ENCODE measurements around the gene ARFGAP3.
"Not testable (repeated sequence)": the region's sequence is repeated elsewhere in the genome, so short reads cannot be mapped to it uniquely, and the experiment has no call there.

ARFGAP3 gene

DNA sequence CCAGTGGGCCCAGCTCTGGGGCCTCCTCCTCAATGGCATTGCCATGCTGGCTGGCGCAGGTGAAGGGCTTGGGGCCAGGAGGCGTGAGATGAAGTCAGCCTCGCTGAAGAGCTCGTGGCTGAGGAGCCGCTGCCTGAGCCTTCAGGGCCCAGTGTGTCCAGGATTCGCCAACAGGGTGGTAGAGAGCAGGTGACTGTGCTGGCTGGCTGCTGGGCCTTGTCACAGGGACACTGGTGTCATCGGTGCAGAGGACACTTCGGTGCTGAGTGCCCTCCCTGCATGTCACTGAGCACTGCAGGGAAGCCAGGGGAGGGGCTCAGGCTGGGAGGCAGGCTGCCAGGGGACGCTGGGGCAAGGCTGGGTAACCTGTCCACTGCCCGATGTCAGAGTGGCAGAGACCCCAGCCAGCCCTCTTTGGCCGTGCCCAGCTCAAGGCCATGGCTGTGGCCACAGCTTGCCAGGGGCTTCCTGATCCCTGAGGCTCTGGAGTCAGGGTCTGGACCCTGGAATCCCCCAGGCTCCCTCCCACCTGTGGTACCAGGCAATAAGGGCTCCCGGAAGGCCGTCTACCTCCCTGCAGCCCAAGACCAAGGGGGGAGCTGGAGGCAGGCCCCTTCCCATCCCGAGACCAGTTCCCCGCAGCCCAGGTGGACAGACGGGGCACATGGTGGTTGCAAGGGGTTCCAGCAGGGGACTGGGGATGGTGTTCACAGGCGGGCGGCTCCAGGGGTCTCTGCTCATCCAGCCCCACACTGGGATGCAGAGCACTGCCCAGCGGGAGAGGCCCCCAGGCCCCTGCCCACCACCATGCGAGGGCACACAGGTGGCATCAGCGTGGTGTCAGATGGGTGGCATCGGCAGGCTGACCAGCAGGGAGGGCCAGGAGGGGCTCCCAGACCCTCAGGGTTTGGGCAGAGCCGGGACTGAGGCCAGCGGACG is 63.9 kb downstream of the ARFGAP3 start:
- DNase-seq: no peak

DNA sequence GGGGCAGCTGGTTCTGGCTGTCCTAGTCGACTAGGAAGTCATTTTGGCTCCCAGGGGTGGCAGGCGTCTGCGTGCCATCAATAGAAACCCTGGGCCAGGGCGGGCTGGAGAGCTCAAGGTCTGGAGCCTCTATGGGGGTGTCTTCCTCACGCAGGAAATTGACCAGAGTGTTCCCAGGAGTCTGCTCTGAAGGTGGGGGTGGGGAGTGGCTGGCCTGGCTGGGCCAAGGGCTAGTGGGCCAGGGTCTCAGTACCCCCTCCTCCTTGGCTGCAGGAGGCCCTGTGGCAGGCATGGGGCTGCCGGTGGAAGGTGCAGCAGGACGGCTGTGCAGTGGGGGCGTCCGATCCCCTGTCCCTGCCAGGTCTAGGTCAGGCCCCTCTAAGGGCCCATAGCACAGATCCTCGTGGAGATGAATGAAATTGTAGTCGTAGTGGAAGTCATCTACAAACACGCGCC is 64.6 kb downstream of the ARFGAP3 start:
- DNase-seq: no peak

DNA sequence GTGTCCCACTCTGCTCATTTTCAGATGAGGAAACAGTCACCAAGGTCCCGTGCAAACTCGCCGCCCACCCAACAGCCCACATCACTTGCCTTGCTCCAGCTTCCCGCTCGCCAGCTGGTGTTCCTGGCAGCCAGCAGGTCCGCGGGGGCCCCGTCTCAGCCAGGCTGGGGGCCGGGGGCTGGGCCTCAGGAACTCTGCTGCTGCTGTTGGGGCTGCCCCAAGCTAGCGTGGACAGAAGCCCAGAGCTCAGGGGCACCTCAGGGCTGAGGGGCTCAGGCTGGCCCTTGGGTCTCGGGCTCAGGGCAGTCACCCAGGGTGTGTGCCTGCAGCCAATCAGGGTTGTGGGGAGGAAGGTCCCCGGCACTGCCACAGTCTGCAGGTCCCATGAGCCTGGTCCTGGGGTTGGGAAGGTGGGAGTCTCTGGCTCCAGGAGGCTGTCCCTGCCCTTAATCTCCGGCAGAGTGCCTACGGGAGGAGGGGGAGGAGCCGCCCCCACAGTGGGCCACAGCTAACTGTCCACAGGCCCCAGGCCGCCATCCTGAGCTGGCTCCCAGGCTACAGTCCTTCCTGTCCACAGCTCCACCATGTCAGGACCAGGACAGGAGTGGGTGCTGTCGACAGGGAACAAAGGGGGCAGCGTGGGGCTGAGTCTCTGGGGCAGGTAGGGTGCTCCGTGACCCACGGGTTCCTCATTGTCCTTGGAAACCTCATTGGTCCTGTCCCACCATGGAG is 65.2 kb downstream of the ARFGAP3 start:
- DNase-seq: no peak

DNA sequence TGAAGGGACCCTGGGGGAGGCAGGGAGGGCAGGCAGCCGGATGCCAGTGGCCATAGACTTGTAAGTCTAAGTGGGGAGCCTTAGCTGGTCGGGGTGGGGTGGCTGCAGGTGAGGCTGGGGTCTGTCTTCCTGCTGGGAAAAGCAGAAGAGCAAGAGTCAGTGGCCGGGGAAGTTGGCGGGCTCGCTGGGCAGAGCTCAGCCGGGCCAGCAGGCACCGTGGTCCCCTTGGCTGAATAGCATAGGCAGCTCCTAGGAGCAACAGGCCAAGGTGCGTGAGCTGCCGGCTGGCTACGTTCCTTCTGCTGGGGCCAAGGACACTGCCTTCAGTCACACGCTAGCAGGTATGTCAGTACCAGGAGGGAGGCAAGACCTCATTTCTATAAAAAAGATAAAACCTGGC is 68.6 kb downstream of the ARFGAP3 start:
- DNase-seq: no peak

DNA sequence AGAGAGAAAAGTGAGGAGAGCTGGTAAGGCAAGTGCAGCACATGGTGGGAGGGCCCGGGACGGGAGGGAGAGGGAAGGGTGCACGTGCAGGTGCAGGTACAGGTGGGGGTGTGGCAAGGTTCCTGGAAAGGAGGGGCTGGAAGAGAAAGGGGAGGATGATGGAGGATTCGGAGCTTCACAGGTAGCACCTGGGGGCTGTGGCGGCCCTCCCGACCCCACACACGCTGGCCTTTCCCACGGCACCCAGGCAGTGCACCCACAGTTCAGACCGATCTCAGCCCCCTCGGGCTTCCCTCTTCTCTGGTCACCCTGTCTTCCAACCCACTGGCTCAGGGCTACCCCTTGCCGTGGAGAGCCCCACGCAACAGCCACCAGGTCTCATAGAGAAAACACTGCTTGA is 69.1 kb downstream of the ARFGAP3 start:
- no peak for DNase-seq

DNA sequence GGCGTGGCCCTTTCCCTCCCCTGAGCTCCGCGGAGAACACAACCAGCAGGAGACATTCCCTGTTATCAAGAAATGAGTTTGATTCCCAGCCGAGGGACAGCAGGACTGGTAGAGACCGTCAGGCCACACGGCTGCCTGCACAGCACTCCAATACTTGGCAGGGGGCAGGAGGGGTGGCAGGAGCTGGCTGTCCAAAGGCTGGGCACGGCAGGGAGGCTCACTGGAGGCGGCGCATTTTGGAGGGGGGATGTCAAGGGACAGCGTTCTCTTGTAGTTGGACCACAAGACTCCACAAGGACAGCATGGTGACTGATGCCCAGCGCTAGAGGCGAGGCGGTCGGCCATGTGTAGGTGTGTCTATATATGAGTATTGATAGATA is 69.7 kb downstream of the ARFGAP3 start:
- DNase-seq: no peak

DNA sequence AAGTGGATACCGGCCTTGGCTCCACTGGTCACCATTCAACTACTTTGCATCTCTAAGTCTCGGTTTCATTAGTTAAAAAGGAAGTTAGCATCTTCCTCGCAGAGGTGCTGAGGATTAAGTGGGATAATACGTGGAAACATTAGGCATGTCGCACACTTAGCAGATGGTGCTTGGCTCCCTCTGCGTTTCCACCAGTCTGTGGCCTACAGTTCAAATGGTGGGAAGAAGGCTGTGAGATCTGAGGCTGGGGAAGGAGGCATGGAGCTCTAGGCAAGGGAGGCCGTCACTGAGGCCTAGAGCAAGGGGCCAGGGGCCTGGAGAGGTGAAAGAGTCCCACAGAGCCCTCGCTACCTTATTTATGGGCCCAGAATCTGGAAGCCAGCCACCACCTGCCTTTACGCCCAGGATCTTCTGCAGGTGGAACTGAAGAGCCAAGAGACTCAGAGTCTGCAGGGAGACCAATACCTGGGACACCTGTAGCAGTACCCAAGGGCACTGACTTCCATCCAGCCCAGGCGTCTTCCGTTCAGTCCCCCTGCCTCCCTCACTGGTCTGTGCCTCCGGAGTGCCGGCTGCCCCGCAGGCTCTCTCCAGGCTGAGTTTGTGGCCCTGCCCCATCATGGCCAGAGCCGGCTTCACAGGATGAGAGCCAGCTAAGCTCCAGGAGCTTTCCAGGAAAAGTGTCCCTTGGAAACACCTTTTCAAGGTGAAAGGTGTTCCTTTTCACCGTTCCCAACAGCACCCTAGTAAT is 70.3 kb downstream of the ARFGAP3 start:
- no peak for DNase-seq

DNA sequence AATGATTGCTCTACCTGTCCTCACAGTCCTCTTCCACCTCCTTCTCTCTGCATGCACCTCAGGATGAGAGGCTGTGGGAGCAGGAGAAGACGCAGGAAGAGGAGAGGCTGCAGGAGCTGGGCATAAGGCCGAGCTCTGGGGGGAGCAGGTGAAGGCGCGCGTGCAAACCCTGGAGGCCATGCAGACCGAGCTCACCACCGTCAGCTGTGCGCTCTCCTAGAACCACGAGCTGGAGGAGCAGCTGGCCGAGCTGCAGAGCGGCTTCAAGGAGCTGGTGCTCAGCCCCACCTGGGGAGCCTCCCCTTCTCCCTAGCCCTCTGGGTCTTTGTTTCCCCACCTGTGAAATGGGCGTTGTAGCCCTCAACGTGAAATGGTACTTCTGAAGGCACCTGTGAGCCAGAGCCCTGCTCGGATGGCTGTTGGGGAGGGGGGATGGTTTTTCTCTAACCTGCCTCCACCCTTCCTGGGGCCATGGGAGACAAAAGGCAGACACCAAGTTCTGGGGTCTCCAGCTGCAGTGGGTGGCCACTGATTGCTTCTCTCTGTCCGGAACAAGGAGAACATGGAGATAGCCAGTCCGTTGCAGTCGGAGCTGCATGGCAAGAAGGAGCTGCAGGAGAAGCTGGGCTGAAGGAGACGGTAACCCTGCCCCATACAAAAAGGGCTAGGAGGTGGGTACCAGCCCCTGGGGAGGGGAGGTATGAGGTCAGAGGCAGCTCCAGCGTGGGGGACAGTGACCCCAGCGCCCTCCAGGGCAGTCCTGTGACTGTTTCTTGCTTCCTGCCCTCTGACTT is 71.2 kb downstream of the ARFGAP3 start:
- DNase-seq: no peak

DNA sequence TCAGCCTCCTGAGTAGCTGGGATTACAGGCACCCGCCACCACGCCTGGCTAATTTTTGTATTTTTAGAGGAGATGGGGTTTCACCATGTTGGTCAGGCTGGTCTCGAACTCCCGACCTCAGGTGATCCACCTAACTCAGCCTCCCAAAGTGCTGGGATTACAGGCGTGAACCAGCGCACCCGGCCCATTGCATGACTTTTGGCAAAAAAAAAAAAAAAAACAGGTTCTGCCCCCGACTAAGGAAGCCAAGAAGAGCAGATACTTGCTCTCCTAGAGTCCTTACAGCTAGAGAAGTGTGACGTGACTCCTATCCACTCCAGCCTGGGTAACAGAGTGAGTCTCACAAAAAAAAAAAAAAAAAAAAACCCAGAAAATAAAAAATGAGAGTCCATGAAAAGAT is 74.8 kb downstream of the ARFGAP3 start:
- not testable (repeated sequence) for DNase-seq

DNA sequence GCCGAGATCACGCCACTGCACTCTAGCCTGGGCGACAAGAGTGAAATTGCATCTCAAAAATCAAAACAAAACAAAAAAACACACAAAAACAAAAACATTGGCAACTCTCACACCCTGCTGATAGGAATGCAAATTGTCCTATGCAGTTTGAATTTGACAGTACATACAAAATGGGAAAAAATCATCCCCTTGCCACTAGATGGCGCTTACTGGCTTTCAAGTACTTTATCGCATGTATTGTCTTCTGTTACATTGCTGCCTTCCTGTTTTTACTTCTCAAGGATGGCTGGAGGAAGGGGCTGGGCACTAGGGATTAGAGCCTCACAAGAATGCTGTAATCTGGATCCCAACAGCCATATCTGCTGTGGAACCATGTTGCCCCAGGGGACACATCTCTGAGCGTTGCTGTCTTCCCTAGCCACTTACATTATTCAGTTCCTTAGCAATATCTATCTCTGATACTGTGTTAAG is 77.0 kb downstream of the ARFGAP3 start:
- peak; percentile 69 to 87 for DNase-seq

DNA sequence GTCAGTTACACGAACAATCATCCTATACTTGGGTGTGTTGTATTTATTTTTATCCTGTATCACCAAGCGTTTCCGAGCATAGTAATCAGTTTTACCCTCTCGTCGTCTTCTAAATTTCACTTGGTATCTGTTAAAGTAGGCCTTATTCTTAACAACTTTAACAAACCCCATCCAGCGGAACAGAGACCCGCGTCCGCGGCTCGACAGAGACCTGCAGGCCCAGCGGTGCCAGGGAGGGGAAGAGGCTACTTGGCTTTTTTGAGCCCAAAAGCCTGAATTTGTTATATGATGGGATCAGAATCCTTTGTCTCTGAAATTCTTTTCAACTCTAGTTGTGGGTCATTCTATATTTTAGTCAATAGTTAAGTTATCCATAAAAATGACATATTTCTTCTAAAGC is 79.9 kb downstream of the ARFGAP3 start:
- DNase-seq: no peak

DNA sequence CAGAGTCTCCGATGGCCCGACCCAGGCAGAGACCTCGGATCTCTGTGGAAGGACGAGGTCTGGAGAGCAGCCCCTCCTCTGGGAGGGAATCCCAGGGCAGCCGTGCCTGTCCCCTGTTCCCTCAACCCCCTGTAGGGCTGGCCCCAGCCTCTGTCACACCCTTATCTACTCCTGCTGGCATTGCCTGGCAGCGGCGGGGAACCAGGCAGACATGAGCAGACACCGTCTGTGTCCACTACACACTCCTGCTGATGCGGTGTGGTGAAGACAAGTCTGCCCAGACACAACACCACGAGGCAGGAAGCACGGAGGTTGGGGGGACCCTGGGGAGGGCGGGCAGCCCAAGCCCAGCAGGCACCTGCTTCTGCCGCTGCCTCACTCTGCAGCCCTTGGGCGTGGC is 83.9 kb downstream of the ARFGAP3 start:
- no peak for DNase-seq

DNA sequence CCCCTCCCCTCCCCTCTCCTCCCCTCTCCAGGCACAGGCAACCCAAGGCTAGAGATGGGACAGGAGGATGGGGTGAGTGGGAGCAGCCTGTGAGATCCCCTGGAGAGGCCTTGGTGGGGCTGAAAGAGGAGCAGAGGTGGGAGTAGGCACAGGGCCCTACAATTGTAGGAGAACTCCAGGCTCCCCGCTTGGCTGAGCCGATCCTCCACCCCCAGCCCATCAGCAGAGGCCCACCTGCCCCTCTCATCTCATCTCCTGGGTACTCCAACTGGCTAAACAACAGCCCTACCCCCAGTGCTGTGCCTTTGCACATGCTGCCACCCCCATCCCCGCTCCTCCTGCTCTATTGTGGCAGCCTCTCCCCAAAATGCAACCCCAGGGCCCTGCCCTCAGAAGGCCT is 84.4 kb downstream of the ARFGAP3 start:
- no peak for DNase-seq

DNA sequence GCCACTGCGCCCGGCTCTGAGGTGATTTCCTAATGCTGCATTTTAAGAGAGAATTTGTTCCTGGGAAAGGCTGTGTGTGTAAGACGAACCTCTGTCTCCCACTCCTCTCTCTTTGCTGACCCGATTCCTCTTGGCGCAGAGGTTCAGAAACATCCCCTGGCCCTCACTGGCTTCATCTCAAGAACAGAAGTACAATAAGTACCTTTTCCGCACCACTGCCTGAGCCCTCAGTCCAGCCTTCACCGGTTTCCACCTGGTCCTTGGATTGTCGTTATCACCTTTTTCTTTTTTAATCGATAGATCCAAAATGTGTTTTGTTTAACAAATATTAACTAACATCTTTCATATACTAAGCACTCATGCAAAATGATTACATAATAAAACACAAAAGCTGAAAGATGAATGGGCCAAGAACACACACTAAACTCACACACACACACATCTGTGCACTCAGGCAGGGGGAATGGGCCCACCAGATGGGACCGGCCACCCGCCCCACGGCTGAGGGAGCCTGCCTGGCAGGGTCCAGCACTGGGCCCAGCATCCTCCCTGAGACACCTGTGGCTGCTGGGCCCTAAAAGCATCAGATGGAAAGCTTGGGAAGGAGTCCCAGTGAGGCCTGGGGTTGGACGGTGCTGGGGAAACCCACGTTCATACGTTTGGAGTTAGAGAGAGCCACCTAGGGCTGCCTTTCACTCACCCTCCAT is 86.0 kb downstream of the ARFGAP3 start:
- no peak for DNase-seq

DNA sequence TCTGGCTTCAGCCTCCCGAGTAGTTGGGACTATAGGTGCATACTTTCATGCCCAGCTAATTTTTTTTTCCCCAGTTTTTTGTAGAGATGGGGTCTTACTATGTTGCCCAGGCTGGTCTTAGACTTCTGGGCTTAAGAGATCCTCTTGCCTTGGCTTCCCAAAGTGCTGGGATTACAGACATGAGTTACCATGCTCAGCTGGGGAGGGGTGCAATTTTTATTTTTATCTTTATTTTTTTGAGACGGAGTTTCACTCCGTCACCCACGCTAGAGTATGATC is 86.7 kb downstream of the ARFGAP3 start:
- DNase-seq: no peak

DNA sequence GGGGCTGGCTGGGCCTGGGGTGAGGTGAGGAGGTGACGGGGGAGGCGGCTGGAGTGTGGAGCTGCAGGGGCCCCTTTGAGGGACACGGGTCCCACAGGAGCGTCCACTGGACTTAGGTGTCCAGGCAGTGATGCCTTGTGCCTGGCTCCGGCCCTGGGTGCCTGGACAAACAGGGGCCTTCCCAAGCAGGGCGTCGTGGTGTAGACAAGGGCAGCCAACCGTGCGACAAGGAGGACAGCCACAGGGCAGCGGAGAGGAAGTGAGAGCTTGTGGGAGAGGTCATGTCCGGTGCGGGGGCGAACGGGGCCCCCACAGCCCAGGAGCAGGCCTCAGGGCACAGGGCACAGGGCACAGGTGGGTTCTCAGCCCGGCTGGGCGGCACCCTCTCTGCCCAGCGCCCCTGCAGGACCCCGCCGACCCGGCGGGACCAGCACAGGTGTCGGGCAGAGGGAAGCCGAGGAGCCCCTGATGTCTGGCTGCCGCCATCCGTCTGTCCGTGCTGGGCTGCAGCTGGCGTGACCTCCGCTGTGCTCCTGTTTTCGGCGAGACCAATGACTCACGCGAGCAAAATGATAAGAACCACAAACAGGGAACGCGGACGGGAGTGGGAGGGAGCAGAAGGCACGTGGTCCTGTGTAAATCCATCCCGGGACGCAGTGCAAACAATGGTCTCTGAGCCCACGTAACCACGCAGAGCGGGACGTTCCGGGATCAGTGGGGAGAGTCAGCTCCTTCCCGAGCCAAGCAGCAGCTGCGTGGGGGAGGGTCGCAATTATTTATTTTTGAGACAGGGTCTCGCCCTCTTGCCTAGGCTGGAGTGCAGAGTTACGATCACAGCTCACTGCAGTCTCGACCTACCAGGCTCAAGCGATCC is 87.3 kb downstream of the ARFGAP3 start:
- no peak for DNase-seq

DNA sequence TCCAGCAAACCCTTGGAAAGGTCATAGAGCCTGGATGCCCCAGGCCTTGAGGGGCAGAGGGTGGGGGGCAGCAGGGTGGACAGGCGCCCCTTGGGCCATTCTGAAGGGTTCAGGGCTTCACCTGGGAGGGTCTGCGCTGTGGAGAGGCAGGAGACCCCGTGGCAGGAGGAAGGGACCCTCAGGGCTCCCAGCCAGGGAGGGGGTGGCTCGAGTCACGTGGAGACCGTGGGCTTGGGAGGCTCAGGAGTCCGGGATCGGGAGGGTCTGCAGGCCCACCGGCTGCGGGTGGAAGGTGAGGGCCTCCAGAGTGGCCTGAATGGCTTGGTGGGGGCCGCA is 87.9 kb downstream of the ARFGAP3 start:
- no peak for DNase-seq

DNA sequence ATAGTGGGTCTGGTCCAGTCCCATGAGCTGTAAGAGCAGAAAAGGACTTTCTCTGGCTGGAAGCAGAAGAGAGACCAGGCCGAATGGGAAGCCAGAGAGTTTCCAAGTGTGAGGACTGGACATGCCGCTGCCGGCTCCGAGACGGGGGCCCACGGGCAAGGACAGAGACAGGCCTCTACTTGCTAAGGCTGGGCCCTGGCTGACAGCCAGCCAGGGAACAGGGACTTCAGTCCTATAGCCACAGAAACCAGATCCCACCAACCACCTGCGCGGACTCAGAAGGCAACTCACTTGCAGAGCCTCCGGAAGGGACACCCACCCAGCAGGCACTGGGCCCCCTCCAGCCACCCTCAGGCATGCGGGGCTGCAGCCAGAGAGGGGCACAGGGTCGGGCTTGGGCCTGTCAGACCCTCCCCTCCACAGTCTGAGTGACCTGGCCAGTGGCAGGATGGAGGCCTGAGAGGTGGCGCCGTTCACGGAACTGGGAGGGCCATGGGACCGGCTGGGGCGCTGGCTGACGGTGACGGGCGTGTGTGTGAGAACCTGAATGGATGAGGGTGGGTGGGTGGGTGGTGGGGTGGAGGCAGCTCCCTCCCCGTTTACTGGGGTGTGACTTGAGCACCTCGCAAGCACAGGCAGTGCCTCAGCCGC is 88.6 kb downstream of the ARFGAP3 start:
- DNase-seq: no peak

DNA sequence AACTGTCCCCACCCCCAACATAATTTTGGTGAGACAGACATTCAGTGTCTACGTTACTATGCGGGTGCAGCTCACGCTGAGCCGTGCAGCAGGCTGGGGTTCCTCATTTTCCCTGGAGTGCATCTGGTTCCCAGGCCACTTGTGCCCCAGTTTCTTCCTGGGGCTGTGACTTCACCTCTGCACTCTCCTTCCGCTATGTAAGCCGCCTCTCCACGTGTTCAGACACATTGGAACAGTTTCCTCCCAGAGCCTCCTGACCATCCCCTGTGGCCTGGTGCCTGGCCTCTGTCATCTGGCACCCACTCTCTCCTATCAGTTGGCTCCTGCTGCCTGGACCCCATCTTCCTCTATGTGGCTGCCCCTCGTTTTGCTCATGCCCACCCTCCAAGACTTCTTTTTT is 90.2 kb downstream of the ARFGAP3 start:
- no peak for DNase-seq

DNA sequence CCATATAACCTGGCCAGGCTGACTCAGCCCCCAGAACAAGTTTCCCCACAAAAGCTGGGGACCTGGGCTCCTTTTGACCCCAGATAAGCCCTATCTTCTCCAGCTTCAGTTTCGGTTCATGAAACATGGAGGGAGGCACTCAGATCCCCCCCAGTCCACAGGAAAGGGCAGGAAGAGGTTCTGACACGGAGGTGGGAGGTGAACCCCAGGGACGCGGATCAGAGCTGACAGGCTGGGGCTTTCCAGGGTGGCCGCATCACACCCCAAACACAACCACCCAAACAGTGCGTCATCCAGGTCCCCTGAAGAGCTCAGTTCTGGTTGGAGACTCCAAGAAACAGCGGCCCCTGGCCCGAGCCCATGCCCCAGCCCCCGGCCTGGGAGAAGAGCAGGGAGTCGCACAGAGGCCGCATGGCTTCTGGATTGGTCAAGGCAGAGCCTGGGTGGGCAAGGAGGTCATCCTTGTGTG is 92.1 kb downstream of the ARFGAP3 start:
- DNase-seq: no peak

All from SW 1271 (cell line).